DND-41 (cell line): ENCODE data around the gene SYNE1.

Experiments
- ATAC-seq: fragments of 200-7000 bp; cut with Tn5 transposase; 3 replicates; pipeline ENCODE4 v1.9.1; 2021; ENCODE audit warnings: low read depth; ENCODE audit not compliant: insufficient read depth
- DNase-seq: peaks from one replicate; pipeline ENCODE4 v3.0.0-alpha.2; 2020
- H2AFZ ChIP-seq: 2 replicates; pipeline ENCODE4 v1.6.0; 2012; ENCODE audit warnings: low read depth, low read length
- H3K27ac ChIP-seq: 2 replicates; pipeline ENCODE4 v1.5.1; 2012; ENCODE audit warnings: low read length, inconsistent platforms
- H3K27me3 ChIP-seq: fragments of 200-600 bp; sonication (generic); 2 replicates; pipeline ENCODE4 v1.6.0; 2012; ENCODE audit warnings: low read length, mild to moderate bottlenecking, inconsistent platforms; ENCODE audit not compliant: insufficient read depth, poor library complexity
- H3K36me3 ChIP-seq: 2 replicates; pipeline ENCODE4 v1.5.1; 2012; ENCODE audit warnings: low read length, inconsistent platforms; ENCODE audit not compliant: insufficient read depth
- H3K4me1 ChIP-seq: 2 replicates; pipeline ENCODE4 v1.5.1; 2012; ENCODE audit warnings: mild to moderate bottlenecking, low read length; ENCODE audit not compliant: insufficient read depth
- H3K4me2 ChIP-seq: 2 replicates; pipeline ENCODE4 v1.6.0; 2012; ENCODE audit warnings: mild to moderate bottlenecking, moderate library complexity, low read length, inconsistent platforms; ENCODE audit not compliant: insufficient read depth
- H3K4me3 ChIP-seq, 2 experiments: fragments of 200-600 bp in 1 of 2; shearing (Covaris generic) in 1 of 2; 2 replicates each; pipeline ENCODE4 v1.5.1; 2012 to 2016; ENCODE audit warnings: inconsistent platforms in 2 of 2, low read length in 2 of 2, mild to moderate bottlenecking in 2 of 2, low read depth in 1 of 2, moderate library complexity in 1 of 2
- H3K79me2 ChIP-seq: 2 replicates; pipeline ENCODE4 v1.6.0; 2012; ENCODE audit warnings: low read length, inconsistent platforms; ENCODE audit not compliant: insufficient read depth
- H3K9ac ChIP-seq: 2 replicates; pipeline ENCODE4 v1.6.0; 2012; ENCODE audit warnings: low read depth, mild to moderate bottlenecking, inconsistent platforms, low read length, moderate library complexity
- H3K9me3 ChIP-seq: 2 replicates; pipeline ENCODE4 v1.5.1; 2012; ENCODE audit warnings: low read length, moderate library complexity, mild to moderate bottlenecking, inconsistent platforms; ENCODE audit not compliant: insufficient read depth, severe bottlenecking
- H4K20me1 ChIP-seq: 2 replicates; pipeline ENCODE4 v1.6.0; 2012; ENCODE audit warnings: low read length; ENCODE audit not compliant: insufficient read depth
- CTCF ChIP-seq: IDR thresholded peaks from 2 replicates; pipeline ENCODE4 v1.5.1; 2012; ENCODE audit warnings: borderline replicate concordance, low read length, moderate library complexity, mild to moderate bottlenecking; ENCODE audit not compliant: poor library complexity, severe bottlenecking; ENCODE audit errors: extremely low read depth
- EZH2 ChIP-seq: IDR thresholded peaks from 3 replicates; pipeline ENCODE4 v1.6.1; 2012; ENCODE audit warnings: borderline replicate concordance, low read depth, mild to moderate bottlenecking, moderate library complexity, low read length, inconsistent platforms; ENCODE audit not compliant: severe bottlenecking

The SYNE1 gene

GRCh38 chr6:152089992-152090391, 547.2 kb downstream of the SYNE1 start:
- TF ChIP-seq EZH2, result no peak
- no peak for TF ChIP-seq CTCF
- no peaks in the 10 kb centered on the region for H3K79me2 ChIP-seq
- no peak overlapping the region for H2AFZ ChIP-seq

GRCh38 chr6:152087701-152088100, 549.5 kb downstream of the SYNE1 start:
- Histone ChIP-seq H3K9me3 (no peaks in the 10 kb centered on the region), H3K79me2 (no peaks in the 10 kb centered on the region), H3K27me3 (no peaks in the 10 kb centered on the region), H3K4me2 (no peak overlapping the region), H3K36me3 (no peaks in the 10 kb centered on the region), H3K27ac (no peak overlapping the region), H2AFZ (no peak overlapping the region), H4K20me1 (no peaks in the 10 kb centered on the region), H3K9ac (no peak overlapping the region), H3K4me3 (no peak overlapping the region), H3K4me1 (no peaks in the 10 kb centered on the region)
- TF ChIP-seq EZH2 (no peak), CTCF (no peak)
- DNase-seq (no peak), ATAC-seq (no peak)

More at GRCh38 chr6:152089992-152090391, 547.2 kb downstream of the SYNE1 start:
- DNase-seq, result no peak
- H3K27ac ChIP-seq, result no peak overlapping the region
- H3K36me3 ChIP-seq, result no peaks in the 10 kb centered on the region
- H3K4me1 ChIP-seq, result no peaks in the 10 kb centered on the region
- H3K9me3 ChIP-seq, result no peaks in the 10 kb centered on the region
- no peaks in the 10 kb centered on the region for H3K27me3 ChIP-seq
- ATAC-seq, result no peak
- H3K9ac ChIP-seq, result no peak overlapping the region
- no peak overlapping the region for H3K4me2 ChIP-seq
- no peak overlapping the region for H3K4me3 ChIP-seq
- no peaks in the 10 kb centered on the region for H4K20me1 ChIP-seq

- H4K20me1 ChIP-seq, result no peaks in the 10 kb centered on the region
- no peaks in the 10 kb centered on the region for H3K36me3 ChIP-seq
- H3K4me2 ChIP-seq, result no peak overlapping the region
- H3K4me1 ChIP-seq, result no peaks in the 10 kb centered on the region
- H3K9ac ChIP-seq, result no peak overlapping the region
- TF ChIP-seq CTCF, result no peak
- no peak overlapping the region for H3K4me3 ChIP-seq
- H3K27ac ChIP-seq, result no peak overlapping the region
- H2AFZ ChIP-seq, result no peak overlapping the region
- DNase-seq, result no peak
- no peaks in the 10 kb centered on the region for H3K27me3 ChIP-seq
- ATAC-seq, result no peak
- no peaks in the 10 kb centered on the region for H3K9me3 ChIP-seq
- H3K79me2 ChIP-seq, result no peaks in the 10 kb centered on the region
Measured at GRCh38 chr6:152087096-152087495, 550.1 kb downstream of the SYNE1 start.

GRCh38 chr6:152086223-152086873, 550.8 kb downstream of the SYNE1 start:
- Histone ChIP-seq H3K4me2 (no peak overlapping the region), H3K36me3 (no peaks in the 10 kb centered on the region), H3K27ac (no peak overlapping the region), H3K4me1 (no peaks in the 10 kb centered on the region), H3K9me3 (no peaks in the 10 kb centered on the region), H2AFZ (no peak overlapping the region), H3K9ac (no peak overlapping the region), H3K27me3 (no peaks in the 10 kb centered on the region), H3K79me2 (no peaks in the 10 kb centered on the region), H3K4me3 (no peak overlapping the region), H4K20me1 (no peaks in the 10 kb centered on the region)
- DNase-seq (no peak), ATAC-seq (no peak)
- no peak for TF ChIP-seq EZH2
- no peak for TF ChIP-seq CTCF
